ENCODE measurements around the gene TMSB10.
A peak's percentile ranks its signal among the peaks of the same experiment; 100 is the strongest.

TMSB10 gene

GRCh38 chr2:84905181-84906107, at the start of gene TMSB10:
Gene TMSB10, plus strand, starts transcription at chr2:84905656.
- H3K4me3 ChIP-seq (replicated peaks; ENCODE audit: low read depth, low read length): peak within 1 kb of the TSS; percentile 71
- DNase-seq (ENCODE audit: extremely low read depth, low read depth): no peak
- no peak for TF ChIP-seq CTCF (IDR thresholded peaks at IDR 0.05; ENCODE audit: low read depth, low read length, missing control alignments)

GRCh38 chr2:84855731-84856130, 49.7 kb upstream of the TMSB10 start:
- no peak for DNase-seq (ENCODE audit: extremely low read depth, low read depth)
- no peak for TF ChIP-seq CTCF (IDR thresholded peaks at IDR 0.05; ENCODE audit: low read depth, low read length, missing control alignments)
- no peak overlapping the region for H3K4me3 ChIP-seq (replicated peaks; ENCODE audit: low read depth, low read length)

GRCh38 chr2:84856787-84857186, 48.7 kb upstream of the TMSB10 start:
- no peak overlapping the region for H3K4me3 ChIP-seq (replicated peaks; ENCODE audit: low read depth, low read length)
- DNase-seq (ENCODE audit: extremely low read depth, low read depth): no peak
- TF ChIP-seq CTCF (IDR thresholded peaks at IDR 0.05; ENCODE audit: low read depth, low read length, missing control alignments): no peak

- no peak overlapping the region for H3K4me3 ChIP-seq (replicated peaks; ENCODE audit: low read depth, low read length)
- no peak for DNase-seq (ENCODE audit: extremely low read depth, low read depth)
- TF ChIP-seq CTCF (IDR thresholded peaks at IDR 0.05; ENCODE audit: low read depth, low read length, missing control alignments): no peak
Observed at GRCh38 chr2:84857566-84857965, 47.9 kb upstream of the TMSB10 start.

GRCh38 chr2:84858123-84858522, 47.3 kb upstream of the TMSB10 start:
- no peak overlapping the region for H3K4me3 ChIP-seq (replicated peaks; ENCODE audit: low read depth, low read length)
- no peak for DNase-seq (ENCODE audit: extremely low read depth, low read depth)
- peak; percentile 34 for TF ChIP-seq CTCF (IDR thresholded peaks at IDR 0.05; ENCODE audit: low read depth, low read length, missing control alignments)

- no peak for TF ChIP-seq CTCF (IDR thresholded peaks at IDR 0.05; ENCODE audit: low read depth, low read length, missing control alignments)
Observed at GRCh38 chr2:84858937-84859336, 46.5 kb upstream of the TMSB10 start.

More at GRCh38 chr2:84858937-84859336, 46.5 kb upstream of the TMSB10 start:
- DNase-seq (ENCODE audit: extremely low read depth, low read depth): no peak
- no peak overlapping the region for H3K4me3 ChIP-seq (replicated peaks; ENCODE audit: low read depth, low read length)

Measured in HFF-Myc (cell line).